H9 (cell line): Measurements from ENCODE around the gene KLK2. TPM values are rescaled to one million over a fixed set of nuclear protein-coding genes. Genes with fewer than 3 reads are reported as not detected.

ENCODE experiments used
- DNase-seq: peaks from one replicate; pipeline ENCODE4 v3.0.0-alpha.2; 2017
- H2AFZ ChIP-seq: one replicate; pipeline ENCODE4 v1.6.1; 2013; ENCODE audit warnings: mild to moderate bottlenecking, low read length, control low read depth, moderate library complexity
- H2AK5ac ChIP-seq: 2 replicates; pipeline ENCODE4 v1.6.1; 2013; ENCODE audit warnings: low read length, control low read depth, mixed read lengths; ENCODE audit not compliant: insufficient read length
- H2BK120ac ChIP-seq: one replicate; pipeline ENCODE4 v1.6.1; 2013; ENCODE audit warnings: low read depth, mild to moderate bottlenecking, low read length, control low read depth, inconsistent platforms; ENCODE audit not compliant: poor library complexity, severe bottlenecking
- H2BK12ac ChIP-seq: 2 replicates; pipeline ENCODE4 v1.6.1; 2013; ENCODE audit warnings: low read length, control low read depth, mixed read lengths, low read depth; ENCODE audit not compliant: insufficient read length
- H2BK15ac ChIP-seq: 2 replicates; pipeline ENCODE4 v1.6.1; 2013; ENCODE audit warnings: low read depth, low read length, control low read depth
- H2BK20ac ChIP-seq: one replicate; pipeline ENCODE4 v1.6.1; 2013; ENCODE audit warnings: low read depth, mild to moderate bottlenecking, low read length, control low read depth, inconsistent platforms; ENCODE audit not compliant: poor library complexity, severe bottlenecking
- H2BK5ac ChIP-seq: 2 replicates; pipeline ENCODE4 v1.6.1; 2013; ENCODE audit warnings: low read length, control low read depth, mixed read lengths; ENCODE audit not compliant: insufficient read length
- H3K14ac ChIP-seq: 2 replicates; pipeline ENCODE4 v1.6.1; 2013; ENCODE audit warnings: low read length, control low read depth; ENCODE audit not compliant: insufficient read depth
- H3K18ac ChIP-seq: 2 replicates; pipeline ENCODE4 v1.6.1; 2013; ENCODE audit warnings: low read depth, mild to moderate bottlenecking, mixed read lengths, low read length, control low read depth; ENCODE audit not compliant: insufficient read length
- H3K23ac ChIP-seq: 2 replicates; pipeline ENCODE4 v1.6.1; 2013; ENCODE audit warnings: low read length, control low read depth, mixed read lengths, low read depth; ENCODE audit not compliant: insufficient read length
- H3K23me2 ChIP-seq: 2 replicates; pipeline ENCODE4 v1.6.1; 2013; ENCODE audit warnings: low read depth, mild to moderate bottlenecking, mixed read lengths, low read length, control low read depth; ENCODE audit not compliant: insufficient read length, poor library complexity, severe bottlenecking
- H3K27ac ChIP-seq: 2 replicates; pipeline ENCODE4 v1.5.1; 2013; ENCODE audit warnings: low read length, control low read depth, mixed read lengths, low read depth; ENCODE audit not compliant: insufficient read length
- H3K27me3 ChIP-seq: 2 replicates; pipeline ENCODE4 v1.6.1; 2013; ENCODE audit warnings: low read length, control low read depth, inconsistent platforms; ENCODE audit not compliant: insufficient read depth
- H3K4ac ChIP-seq: 2 replicates; pipeline ENCODE4 v1.6.1; 2013; ENCODE audit warnings: low read depth, mild to moderate bottlenecking, control low read depth, inconsistent platforms, low read length, moderate library complexity
- H3K4me1 ChIP-seq: 2 replicates; pipeline ENCODE4 v1.6.1; 2013; ENCODE audit warnings: low read length, control low read depth, inconsistent platforms; ENCODE audit not compliant: insufficient read depth
- H3K4me2 ChIP-seq: 2 replicates; pipeline ENCODE4 v1.6.1; 2013; ENCODE audit warnings: low read length, control low read depth, mixed read lengths; ENCODE audit not compliant: insufficient read length, insufficient read depth
- H3K56ac ChIP-seq: 2 replicates; pipeline ENCODE4 v1.6.1; 2013; ENCODE audit warnings: low read depth, mild to moderate bottlenecking, mixed read lengths, low read length, control low read depth; ENCODE audit not compliant: insufficient read length
- H3K79me1 ChIP-seq: 2 replicates; pipeline ENCODE4 v1.6.1; 2013; ENCODE audit warnings: low read depth, mild to moderate bottlenecking, moderate library complexity, low read length, control low read depth, inconsistent platforms; ENCODE audit not compliant: insufficient read depth, poor library complexity, severe bottlenecking
- H3K79me2 ChIP-seq: 2 replicates; pipeline ENCODE4 v1.6.1; 2013; ENCODE audit warnings: low read length, control low read depth, inconsistent platforms; ENCODE audit not compliant: insufficient read depth
- H3K9ac ChIP-seq: 2 replicates; pipeline ENCODE4 v1.6.1; 2013; ENCODE audit warnings: low read length, control low read depth, mixed read lengths; ENCODE audit not compliant: insufficient read length; ENCODE audit errors: extremely low read depth
- H3K9me3 ChIP-seq: one replicate; pipeline ENCODE4 v1.6.1; 2013; ENCODE audit warnings: low read depth, low read length, inconsistent platforms; ENCODE audit not compliant: control insufficient read depth
- H3T11ph ChIP-seq: one replicate; pipeline ENCODE4 v1.6.1; 2013; ENCODE audit warnings: mild to moderate bottlenecking, low read length, control low read depth, inconsistent platforms
- H4K20me1 ChIP-seq: one replicate; pipeline ENCODE4 v1.6.1; 2013; ENCODE audit not compliant: control insufficient read depth, insufficient read length, insufficient read depth
- H4K5ac ChIP-seq: 2 replicates; pipeline ENCODE4 v1.6.1; 2013; ENCODE audit warnings: low read depth, mild to moderate bottlenecking, mixed read lengths, low read length, control low read depth; ENCODE audit not compliant: insufficient read length
- H4K8ac ChIP-seq: replicated peaks from 2 replicates; pipeline ENCODE4 v1.6.1; 2013; ENCODE audit warnings: low read length, control low read depth, mixed read lengths, low read depth; ENCODE audit not compliant: insufficient read length
- H4K91ac ChIP-seq: 2 replicates; pipeline ENCODE4 v1.6.1; 2013; ENCODE audit warnings: low read depth, mild to moderate bottlenecking, moderate library complexity, mixed read lengths, low read length, control low read depth; ENCODE audit not compliant: insufficient read length
- H3K27ac Mint-ChIP-seq, 3 experiments: 2 replicates in 2 of 3; 3 replicates in 1 of 3; pipeline ENCODE4 v1.8.0; 2020 to 2021; ENCODE audit warnings: mixed read lengths in 3 of 3, mild to moderate bottlenecking in 1 of 3, moderate library complexity in 1 of 3
- H3K27me3 Mint-ChIP-seq: 2 replicates; pipeline ENCODE4 v1.8.0; 2021; ENCODE audit warnings: low read depth, mild to moderate bottlenecking, moderate library complexity, mixed read lengths
- H3K36me3 Mint-ChIP-seq, 3 experiments: 2 replicates in 2 of 3; 3 replicates in 1 of 3; pipeline ENCODE4 v1.8.0; 2020 to 2021; ENCODE audit warnings: low read depth in 3 of 3, mixed read lengths in 3 of 3; ENCODE audit not compliant: insufficient read depth in 1 of 3
- H3K4me1 Mint-ChIP-seq, 2 experiments: 2 replicates each; pipeline ENCODE4 v1.8.0; 2020; ENCODE audit warnings: mixed read lengths in 2 of 2
- H3K4me3 Mint-ChIP-seq, 2 experiments: 2 replicates in 1 of 2; 3 replicates in 1 of 2; pipeline ENCODE4 v1.8.0; 2020 to 2021; ENCODE audit warnings: mild to moderate bottlenecking in 2 of 2, mixed read lengths in 2 of 2, moderate library complexity in 1 of 2
- H3K9me3 Mint-ChIP-seq, 2 experiments: 2 replicates in 1 of 2; 3 replicates in 1 of 2; pipeline ENCODE4 v1.8.0; 2020; ENCODE audit warnings: mild to moderate bottlenecking in 2 of 2, mixed read lengths in 2 of 2, moderate library complexity in 1 of 2
- CTCF ChIP-seq: fragments of 200-600 bp; sonication (generic); conservative IDR thresholded peaks from 3 replicates; pipeline ENCODE4 v1.8.0; 2021; ENCODE audit warnings: antibody characterized with exemption, mild to moderate bottlenecking
- WGBS: extraction: QIAGEN DNeasy Blood & Tissue Kit; methylation state at CpG from one replicate; pipeline ENCODE4 v1.1.7; 2013; ENCODE audit warnings: missing lambda C conversion rate, low lambda C conversion rate, mixed read lengths; ENCODE audit not compliant: insufficient read length; ENCODE audit errors: extremely low coverage; 5-methylcytosine and 5-hydroxymethylcytosine counted together
- total RNA-seq: library from RNA; stranded (reverse); gene quantifications from 2 replicates; pipeline ENCODE4 v1.2.1, GENCODE V29; 2021

The KLK2 gene
- total RNA-seq, 1 experiment from 2014 or later: not detected

GRCh38 chr19:50869479-50869878 is 3.8 kb upstream of the KLK2 start:
- Histone ChIP-seq H3K27me3 (peaks cover 3% of the 10 kb centered on the region; the same call in 1 of the 2 replicates), H4K91ac (no peak overlapping the region), H3K4me2 (no peak overlapping the region), H3K18ac (no peak overlapping the region), H4K5ac (no peak overlapping the region), H2BK120ac (no peak overlapping the region), H4K8ac (no peak overlapping the region), H3K23me2 (no peaks in the 10 kb centered on the region), H2BK12ac (no peak overlapping the region), H3K79me2 (no peaks in the 10 kb centered on the region), H3K56ac (no peak overlapping the region), H3K9ac (no peak overlapping the region), H3K9me3 (no peaks in the 10 kb centered on the region), H2BK15ac (no peak overlapping the region), H2AFZ (no peak overlapping the region), H3K79me1 (no peaks in the 10 kb centered on the region), H3K27ac (no peak overlapping the region), H3K4me1 (no peaks in the 10 kb centered on the region), H4K20me1 (no peaks in the 10 kb centered on the region), H2BK20ac (no peak overlapping the region), H3K14ac (no peak overlapping the region), H2AK5ac (no peak overlapping the region), H2BK5ac (no peak overlapping the region), H3K23ac (no peak overlapping the region), H3T11ph (no peak overlapping the region), H3K4ac (no peak overlapping the region)
- TF ChIP-seq CTCF: no peak
- Mint-ChIP-seq H3K27me3 (peaks cover 80% of the 10 kb centered on the region), H3K36me3 (no peaks in the 10 kb centered on the region), H3K4me1 (no peaks in the 10 kb centered on the region), H3K27ac (no peak overlapping the region), H3K9me3 (no peaks in the 10 kb centered on the region; a peak in 1 of 5 replicates), H3K4me3 (no peak overlapping the region)
- no CpG with 5 or more reads among the region's 4 CpGs for WGBS
- DNase-seq: no peak
